HG02870 (cell line): Measurements from ENCODE around the gene PSIP1.
"Not testable (repeated sequence)": the region's sequence is repeated elsewhere in the genome, so short reads cannot be mapped to it uniquely, and the experiment has no call there.

Source experiments
- ATAC-seq: cut with Tn5 transposase; IDR thresholded peaks from one replicate; pipeline ENCODE4 v1.9.1; 2021; ENCODE audit warnings: mild to moderate bottlenecking, moderate library complexity; ENCODE audit not compliant: unreplicated experiment

PSIP1 gene

DNA sequence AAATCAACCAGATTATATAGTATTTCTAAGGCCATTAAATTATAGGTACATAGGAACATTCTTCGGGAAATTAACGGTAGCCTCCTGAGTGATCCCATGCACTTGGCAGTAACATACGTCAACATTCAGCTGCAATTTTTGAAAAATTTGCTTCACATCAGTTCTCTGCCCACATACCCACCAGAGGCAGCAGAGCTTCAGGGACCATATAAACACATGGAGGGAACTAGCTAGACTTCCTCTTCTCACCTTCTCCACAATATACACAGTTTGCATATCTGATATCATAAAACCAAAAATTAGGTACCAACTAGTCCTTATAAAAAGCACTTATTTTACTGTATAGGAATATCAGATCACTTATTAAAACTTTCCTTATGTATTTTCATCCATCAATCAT, 4.8 kb downstream of the PSIP1 start:
- no peak for ATAC-seq

DNA sequence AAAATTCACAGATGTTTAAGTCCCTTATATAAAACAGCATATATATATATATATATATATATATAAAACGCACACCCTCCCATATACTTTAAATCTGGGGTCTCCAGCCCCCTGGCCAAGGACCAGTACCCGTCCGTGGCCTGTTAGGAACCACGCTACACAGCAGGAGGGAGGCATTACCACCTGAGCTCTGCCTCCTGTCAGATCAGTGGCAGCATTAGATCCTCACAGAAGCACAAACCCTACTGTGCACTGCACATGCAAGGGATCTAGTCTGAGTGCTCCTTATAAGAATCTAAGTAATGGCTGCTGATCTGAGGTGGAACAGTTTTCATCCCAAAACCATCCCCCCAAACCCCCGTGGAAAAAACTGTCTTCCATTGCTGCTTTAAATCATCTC, 9.0 kb downstream of the PSIP1 start:
- no peak for ATAC-seq

DNA sequence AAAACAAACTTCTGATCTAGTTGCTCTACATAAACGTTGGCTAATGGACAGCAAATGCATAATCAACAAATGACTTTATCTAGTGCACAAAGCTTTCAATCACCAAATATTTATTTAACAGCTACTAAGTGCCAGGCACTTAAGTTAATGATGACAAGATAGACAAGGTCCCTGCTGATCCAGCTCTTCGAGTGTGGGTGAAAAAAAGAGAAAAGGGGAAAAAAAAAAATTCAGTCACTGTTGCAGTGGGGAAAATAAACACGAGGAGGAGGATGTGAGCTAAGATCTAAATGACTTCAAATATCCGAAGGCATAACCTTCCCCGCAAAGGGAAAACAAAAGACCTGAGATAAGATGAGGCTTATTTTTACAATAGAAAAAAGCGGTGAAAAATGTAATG, 9.6 kb downstream of the PSIP1 start:
- no peak for ATAC-seq

DNA sequence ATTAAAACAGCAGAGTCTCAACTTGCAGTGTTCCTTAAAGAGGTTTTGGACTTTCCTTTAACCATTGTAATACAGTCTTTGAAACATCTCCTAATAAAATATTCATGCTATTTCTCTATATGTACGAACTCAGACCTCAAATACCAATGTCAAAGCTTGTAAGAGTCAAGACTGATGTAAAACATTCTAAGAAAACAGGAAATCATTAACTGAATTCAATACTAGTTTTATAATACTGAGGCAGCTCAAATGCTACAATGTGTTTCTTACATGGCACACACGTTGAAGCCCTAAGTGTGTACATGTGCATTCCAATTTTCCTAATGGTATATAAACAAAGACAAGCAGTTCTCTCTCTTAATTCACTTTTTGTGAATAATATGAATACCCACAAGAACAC, 11.6 kb downstream of the PSIP1 start:
- ATAC-seq = no peak

DNA sequence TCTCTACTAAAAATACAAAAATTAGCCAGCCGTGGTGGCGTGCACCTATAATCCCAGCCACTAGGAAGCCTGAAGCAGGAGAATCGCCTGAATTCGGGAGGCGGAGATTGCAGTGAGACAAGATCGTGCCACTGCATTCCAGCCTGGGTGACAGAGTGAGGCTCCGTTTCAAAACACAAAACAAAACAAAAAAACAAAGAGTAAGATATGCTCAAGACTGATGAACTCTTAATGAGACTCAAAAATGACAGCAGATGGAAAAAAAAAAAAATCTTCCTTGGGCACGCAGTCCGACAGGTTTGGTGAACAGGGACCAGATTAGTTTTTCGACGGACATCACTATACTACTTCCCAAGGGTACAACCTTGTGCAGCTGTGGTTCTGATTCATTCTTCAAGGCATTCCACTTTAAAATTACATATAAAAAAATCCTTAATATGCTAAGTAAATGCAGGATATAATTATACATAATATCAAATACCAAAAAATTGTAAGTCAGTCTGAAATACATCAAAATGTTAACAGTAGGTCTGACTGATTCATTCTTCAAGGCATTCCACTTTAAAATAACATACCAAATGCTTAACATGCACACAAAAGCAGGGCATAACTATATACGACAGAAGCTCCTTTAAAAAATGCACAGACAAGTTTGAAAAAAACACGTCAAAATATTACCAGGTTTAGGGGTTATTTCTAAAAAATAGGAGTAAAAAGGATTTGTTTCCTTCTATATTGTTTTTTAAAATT, 12.3 kb downstream of the PSIP1 start:
- no peak for ATAC-seq

DNA sequence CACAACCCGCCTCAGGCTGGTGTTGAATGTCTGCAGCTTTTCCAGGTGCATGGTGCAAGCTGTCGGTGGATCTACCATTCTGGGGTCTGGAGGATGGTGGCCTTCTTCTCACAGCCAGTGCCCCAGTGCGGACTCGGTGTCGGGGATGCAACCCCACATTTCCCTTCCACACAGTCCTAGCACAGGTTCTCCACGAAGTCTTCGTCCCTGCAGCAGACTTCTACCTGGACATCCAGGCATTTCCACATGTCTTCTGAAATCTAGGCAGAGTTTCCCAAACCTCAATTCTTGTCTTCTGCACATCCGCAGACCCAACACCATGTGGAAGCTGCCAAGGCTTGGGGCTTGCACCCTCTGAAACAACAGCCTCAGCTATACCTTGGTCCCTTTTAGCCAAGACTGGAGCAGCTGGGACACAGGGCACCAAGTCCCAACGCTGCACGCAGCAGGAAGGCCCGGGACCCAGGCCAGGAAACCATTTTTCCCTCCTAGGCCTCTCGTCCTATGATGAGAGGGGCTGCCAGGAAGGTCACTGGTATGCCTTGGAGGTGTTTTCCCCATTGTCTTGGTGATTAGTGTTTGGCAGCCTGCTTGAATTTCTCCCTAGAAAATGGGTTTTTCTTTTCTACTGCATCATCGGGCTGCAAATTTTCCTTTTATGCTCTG, 18.2 kb downstream of the PSIP1 start:
- no peak for ATAC-seq

DNA sequence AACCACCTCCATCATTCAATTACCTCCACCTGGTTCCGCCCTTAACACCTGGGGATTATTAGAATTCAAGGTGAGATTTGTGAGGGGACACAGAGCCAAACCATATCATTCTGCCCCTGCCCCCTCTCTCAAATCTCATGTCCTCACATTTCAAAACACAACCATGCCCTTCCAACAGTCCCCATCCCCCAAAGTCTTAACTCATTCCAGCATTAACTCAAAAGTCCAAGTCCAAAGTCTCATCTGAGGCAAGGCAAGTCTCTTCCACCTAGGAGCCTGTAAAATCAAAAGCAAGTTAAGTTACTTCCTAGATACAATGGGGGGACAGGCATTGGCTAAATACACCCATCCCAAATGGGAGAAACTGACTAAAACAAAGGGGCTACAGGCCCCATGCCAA, 18.8 kb downstream of the PSIP1 start:
- no peak for ATAC-seq

DNA sequence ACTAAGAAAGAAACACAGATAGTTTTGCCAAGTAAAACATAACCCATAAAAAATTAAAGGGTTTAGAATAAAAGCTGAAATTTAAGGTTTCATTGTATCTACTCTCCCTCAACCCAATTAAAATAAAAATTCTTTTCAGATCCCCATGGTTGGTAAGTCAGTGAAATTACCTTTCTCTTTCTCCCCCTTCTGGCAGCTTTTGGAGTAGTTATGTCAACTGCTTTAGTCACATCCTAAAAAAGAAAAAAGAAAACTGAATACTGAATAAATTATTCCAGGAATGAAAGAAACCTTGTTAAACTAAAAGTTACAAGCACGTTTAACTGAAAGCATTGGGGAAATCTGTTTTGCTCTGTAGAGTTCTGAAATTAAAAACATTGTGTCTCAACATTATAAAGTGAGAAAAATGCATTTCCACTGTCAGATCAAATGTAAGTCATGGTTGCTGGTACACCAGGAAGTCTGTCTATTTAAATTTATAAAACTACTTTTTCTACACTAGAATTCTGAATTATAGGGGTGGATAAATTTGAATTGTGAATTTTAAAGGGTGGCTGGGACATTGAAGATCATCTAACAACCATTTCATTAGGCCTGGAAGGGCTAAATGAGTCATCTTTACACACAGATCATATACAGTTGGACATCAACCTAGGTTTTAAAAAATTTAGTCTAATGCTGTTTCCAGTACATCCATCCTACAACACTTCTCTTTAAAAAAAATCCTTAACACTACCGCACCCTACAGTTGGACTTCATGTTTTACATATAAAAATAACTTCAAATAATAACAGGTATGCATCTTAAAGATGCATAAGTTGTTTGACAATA, 24.7 kb downstream of the PSIP1 start:
- ATAC-seq = no peak

DNA sequence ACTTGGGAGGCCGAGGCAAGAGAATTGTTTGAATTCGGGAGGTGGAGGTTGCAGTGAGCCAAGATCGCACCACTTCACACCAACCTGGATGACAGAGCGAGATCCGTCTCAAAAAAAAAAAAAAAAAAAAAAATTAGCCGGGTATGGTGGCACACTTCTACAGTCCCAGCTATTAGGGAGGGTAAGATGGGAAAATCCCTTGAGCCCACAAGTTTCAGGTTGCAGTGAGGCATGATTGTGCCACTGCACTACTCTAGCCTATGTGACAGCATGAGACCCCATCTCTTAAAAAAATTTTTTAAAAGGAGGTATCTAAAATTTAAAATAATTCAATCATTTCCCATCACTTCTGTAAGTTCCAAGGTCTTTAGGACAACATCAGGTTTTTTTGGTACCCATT, 26.0 kb downstream of the PSIP1 start:
- ATAC-seq = no peak

DNA sequence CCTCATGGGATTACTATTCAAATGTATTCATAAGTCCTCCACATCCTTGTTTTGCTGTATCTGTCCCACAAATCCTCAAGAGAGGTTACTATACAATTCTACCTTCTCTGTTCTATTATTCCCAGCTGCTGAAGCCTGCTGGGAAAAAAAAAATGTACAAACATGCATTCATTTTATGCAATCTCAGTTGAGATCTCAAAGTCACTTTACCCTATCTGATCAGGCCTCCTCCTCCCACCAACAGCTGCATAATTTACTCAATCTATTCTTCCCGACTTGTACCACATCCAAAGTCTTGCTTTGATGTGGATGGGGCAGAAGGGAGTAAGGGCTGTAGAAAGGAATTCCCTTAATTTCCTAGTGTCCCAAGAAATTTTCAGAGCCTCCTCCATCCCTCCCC, 28.6 kb downstream of the PSIP1 start:
- ATAC-seq = no peak

DNA sequence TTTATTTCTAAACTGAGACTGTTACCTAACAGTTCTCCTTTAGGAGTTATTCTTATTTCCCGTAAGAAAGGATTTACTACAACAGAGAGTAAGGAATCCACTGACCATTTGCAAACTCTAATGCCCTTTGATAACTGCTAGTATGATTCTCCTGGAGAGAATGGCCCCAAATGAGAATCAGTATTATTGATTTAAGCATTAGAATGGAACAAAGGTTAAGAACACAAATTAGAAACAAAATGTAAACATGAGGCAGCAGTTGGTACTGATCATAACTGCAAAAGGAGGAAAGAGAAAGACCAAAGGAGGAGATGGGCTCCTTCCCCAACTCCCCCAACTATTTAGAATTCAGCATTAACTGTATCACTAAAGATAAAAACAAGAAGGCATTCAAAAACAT, 30.7 kb downstream of the PSIP1 start:
- ATAC-seq = no peak

DNA sequence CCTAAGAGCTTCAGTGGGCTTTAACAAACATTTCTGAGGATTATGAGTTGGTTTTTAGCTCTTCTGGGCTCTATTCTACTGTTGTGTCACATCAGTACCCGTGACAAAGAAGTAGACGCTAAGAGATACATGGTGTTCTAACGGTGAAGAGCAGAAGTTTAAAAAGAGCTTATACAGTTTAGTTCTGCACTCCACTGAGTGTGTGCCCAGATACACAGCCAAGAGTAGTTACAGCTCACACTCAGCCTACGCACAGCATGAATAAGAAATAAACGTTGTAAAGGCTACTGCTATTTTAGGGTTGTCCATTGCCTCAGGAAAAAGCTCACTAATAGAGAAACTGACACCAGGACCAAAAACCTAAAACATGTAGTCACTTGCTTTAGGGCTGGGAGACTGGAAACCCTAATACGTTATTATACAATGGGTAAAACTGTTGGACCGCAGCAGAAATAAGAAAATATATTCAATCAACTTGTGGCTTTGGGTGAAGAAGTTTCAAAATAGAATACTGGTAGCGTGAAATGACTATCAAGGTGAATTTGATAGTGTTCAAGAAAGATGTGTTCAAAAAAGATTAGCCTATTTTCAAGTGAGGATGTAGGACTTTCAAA, 34.7 kb downstream of the PSIP1 start:
- ATAC-seq = peak; percentile 82

DNA sequence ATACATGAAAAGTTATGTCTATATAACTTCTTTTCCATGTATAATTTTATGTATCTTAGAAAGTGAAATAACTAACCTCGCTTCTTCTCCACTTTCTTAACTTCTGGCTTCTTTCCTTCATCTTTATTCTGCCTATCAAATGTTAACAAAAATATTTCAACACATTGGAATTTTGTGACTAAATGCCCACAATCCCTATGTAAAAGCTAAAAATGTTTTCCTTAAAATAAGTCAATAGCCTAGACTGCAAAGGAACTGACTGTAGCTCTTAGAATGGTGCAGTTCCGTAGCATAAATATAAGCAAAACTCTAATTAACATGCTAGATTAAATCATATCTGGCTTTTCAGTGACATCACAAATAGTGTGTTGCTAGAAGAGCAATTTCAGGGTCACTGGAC, 40.9 kb downstream of the PSIP1 start:
- no peak for ATAC-seq

DNA sequence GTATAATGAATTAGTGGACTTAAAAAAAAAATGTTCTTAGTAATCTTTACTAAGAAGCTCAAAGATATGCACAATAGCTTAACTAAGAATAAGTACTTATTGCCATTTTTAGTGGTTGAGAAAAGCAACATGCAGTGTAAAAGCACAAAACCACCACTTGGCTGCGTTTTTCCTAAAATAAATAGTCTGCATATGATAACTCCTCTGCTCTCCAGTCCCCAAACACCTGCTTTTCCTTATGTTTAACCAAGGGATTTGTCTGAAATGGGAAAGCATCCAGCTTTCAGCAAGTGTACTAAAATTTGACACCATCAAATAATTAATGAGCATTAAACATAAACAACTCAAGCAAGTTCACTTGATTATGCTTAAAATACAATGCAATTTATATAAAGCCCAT, 41.4 kb downstream of the PSIP1 start:
- no peak for ATAC-seq

DNA sequence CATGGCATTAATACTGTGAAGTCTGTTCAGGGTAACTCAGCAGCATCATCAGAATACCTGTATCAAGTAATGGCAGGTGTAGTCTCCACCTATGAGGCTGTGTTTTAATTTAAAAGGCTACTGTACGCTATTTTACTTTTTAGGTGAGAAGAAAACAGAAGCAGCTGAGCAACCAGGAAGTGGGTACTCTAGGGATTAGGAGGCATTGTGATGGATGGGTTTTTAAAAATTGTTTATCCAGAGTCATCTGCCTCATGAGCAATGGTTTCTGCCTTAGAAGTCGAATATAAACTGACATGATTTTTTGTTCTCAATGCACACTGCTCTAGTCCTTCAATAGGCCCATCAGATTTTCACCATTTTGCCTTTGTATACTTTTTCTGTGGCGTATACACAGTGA, 42.6 kb downstream of the PSIP1 start:
- ATAC-seq = no peak

DNA sequence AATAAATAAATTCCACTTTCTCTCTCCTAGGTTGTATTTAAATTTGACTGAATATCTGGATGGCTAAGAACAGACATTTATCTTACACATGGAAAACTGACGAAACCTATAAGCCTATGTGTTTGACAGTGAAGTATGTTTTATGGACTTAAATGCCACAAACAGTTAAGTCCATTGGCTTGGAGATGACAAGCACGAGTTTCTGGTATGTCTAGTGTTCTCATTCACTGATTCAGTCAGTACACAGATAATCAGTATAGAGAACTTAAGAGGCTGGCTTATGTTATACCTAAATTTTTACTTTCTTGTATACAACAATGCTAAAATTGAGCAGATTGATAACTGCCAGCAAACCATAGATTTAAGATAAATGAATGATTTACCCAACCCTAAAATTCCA, 49.2 kb downstream of the PSIP1 start:
- ATAC-seq = no peak

DNA sequence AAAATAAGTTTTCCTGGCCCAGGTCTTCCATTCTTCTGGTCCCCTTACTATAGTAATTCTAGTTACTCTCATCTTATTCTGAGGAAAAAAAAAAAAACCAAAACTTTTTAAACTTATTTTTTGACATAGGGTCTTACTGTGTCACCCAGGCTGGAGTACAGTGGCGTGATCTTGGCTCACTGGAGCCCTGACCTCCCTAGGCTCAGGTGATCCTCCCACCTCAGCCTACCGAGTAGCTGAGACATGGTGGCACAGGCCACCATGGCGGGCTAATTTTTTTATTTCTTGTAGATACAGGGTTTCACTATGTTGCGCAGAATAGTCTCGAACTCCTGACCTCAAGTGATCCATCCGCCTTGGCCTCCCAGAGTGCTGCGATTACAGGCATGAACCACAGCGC, 49.7 kb downstream of the PSIP1 start:
- no peak for ATAC-seq

DNA sequence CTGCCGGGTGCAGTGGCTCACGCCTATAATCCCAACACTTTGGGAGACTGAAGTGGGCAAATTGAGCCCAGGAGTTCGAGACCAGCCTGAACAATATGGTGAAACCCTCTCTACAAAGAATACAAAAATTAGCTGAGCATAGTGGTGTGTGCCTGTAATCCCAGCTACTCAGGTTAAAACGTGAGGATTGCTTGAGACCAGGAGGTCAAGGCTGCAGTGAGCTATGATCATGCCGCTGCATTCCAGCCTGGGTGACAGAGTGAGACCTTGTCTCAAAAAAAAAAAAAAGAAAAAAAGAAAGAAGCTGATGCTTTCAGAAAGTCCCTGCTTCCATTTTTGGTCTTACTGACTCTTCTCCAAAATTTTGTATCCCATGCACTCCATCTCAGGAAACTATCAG, 56.8 kb downstream of the PSIP1 start:
- ATAC-seq = no peak

DNA sequence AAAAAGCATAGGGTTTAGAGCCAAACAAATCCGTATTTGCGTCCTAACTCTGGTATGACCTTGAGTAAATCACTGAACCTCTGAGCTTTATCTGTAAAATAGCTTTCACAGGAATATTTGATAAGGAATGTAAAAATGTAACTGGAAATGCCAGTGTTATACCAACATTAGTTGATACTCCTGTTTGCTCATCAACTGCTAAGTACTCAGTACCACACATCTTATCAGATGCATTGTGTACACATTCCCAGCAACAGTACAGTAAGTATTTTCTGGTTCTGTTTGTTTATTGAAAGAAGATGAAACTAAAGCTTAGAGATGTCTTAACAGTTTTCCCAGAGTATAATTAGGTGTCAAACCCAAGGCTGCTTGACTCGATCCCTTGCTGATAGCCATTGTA, 66.6 kb downstream of the PSIP1 start:
- no peak for ATAC-seq

DNA sequence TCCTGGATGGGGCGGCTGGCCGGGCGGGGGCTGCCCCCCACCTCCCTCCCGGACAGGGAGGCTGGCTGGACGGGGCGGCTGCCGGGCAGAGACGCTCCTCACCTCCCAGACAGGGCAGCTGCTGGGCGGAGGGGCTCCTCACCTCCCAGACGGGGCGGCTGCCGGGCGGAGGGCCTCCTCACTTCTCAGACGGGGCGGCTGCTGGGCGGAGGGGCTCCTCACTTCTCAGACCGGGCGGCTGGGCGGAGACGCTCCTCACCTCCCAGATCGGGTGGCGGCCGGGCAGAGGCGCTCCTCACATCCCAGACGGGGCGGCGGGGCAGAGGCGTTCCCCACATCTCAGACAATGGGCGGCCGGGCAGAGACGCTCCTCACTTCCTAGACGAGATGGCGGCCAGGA, 68.5 kb downstream of the PSIP1 start:
- ATAC-seq = not testable (repeated sequence)

DNA sequence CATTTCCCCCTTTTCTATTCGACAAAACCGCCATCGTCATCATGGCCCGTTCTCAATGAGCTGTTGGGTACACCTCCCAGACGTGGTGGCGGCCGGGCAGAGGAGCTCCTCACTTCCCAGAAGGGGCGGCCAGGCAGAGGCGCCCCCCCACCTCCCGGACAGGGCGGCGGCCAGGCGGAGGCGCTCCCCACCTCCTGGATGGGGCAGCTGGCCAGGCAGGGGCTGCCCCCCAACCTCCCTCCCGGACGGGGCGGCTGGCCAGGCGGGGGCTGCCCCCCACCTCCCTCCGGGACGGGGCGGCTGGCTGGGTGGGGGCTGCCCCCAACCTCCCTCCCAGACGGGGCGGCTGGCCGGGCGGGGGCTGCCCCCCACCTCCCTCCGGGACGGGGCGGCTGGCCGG, 68.9 kb downstream of the PSIP1 start:
- ATAC-seq = not testable (repeated sequence)

DNA sequence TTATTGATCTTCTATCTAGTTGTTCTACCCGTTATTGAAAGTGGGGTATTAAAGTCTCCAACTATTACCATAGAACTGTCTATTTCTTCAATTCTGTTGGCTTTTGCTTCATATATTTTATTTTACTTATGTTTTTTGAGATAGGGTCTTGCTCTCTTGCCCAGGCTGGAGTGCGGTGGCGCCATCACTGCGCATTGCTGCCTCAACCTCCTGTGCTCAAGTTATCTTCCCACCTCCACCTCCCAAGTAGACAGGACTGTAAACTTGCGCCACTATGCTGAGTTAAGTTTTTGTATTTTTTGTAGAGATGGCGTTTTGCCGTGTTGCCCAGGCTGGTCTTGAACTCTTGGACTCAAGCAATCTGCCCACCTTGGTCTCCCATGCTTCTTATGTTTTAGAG, 71.9 kb downstream of the PSIP1 start:
- ATAC-seq = no peak
